NCI-H146 (cell line): Measurements from ENCODE around the gene ULK3.
A peak's percentile ranks its signal among the peaks of the same experiment; 100 is the strongest.
"Not testable (repeated sequence)": the region's sequence is repeated elsewhere in the genome, so short reads cannot be mapped to it uniquely, and the experiment has no call there.

Source experiments
- DNase-seq: peaks from one replicate; lab custom pipeline; 2025; lab: John Stamatoyannopoulos, UW

ULK3 gene, protein sequence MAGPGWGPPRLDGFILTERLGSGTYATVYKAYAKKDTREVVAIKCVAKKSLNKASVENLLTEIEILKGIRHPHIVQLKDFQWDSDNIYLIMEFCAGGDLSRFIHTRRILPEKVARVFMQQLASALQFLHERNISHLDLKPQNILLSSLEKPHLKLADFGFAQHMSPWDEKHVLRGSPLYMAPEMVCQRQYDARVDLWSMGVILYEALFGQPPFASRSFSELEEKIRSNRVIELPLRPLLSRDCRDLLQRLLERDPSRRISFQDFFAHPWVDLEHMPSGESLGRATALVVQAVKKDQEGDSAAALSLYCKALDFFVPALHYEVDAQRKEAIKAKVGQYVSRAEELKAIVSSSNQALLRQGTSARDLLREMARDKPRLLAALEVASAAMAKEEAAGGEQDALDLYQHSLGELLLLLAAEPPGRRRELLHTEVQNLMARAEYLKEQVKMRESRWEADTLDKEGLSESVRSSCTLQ

DNA sequence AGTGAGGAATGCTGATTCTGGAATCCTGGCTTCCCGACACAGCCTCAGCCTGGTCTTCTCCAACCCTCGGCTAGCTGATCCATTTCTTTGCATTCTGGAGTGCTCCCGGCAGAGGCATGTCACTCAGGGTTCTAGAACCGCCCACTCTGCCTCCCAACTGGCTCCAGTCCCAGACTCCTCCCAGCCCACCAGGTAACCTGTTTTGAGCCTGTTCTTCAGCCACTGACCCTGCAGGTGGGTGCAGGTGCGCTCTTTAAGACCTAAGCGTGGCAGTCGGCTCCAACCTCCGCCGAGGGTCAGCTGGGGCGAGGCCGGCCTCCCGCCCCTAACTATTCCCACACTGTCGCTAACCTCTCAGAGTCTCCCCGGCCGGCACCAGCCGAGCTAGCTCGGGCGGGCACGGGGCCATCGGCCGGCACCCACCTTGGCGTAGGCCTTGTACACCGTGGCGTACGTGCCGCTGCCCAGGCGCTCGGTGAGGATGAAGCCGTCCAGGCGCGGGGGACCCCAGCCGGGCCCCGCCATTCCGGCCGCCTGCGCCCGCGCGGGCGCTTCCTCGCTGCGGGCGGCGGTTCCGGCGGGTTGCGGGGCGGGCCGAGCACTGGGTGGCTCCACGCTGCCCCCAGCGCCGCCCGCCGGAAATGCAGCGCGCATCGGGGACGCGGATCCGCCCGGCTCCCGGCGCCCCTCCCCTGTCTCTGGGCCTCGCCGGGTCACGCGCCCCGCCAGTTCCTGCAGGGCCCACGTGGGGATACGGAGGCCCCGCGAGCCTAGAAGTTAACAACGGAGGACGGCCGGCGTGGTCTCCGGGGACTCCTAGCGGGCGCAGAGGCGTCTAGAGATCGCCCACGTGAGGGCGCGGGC is at the start of gene ULK3:
Gene ULK3 (minus strand): TSS at position 576 of the 864 bp plus-strand sequence. CDS start 51 bp downstream, at position 525.
- peak; percentile 93 for DNase-seq

DNA sequence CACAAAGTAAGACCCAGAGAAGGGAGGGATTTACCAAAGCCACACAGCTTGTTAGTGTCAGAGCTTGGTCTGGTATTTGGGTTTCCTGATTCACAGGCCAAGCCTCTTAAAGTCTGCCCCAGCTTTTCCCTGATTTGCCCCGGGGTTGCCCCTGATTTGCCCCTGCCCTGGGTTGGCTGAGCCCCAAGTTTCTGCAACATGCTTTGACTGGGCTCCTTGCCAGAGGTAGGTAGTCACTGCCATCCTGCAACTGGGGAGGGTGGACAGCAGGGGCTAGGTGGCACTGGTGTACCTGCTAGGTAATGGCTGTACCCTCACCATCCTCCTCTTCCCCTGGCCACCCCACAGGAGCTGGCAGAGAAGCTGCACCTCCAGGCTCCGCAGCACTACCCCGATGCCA is 49.4 kb upstream of the ULK3 start:
- DNase-seq, result no peak

DNA sequence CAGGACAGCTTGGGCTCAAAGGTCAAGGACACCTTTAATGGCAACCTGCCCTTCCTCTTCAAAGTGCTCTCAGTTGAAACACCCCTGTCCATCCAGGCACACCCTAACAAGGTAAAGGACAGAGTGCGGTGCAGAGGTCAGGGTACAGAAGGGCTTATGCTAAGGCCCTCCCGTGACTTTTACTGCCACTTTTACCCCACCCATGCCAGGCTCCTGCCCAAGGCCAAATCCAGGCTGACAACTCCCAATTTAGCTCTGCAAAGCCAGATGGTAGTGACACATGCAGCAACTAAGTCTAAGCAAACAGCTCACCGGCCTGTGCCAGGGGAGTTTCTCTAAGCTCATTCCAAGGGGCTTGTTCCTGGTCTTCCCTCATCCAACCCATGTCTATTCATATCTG is 48.5 kb upstream of the ULK3 start:
- no peak for DNase-seq

DNA sequence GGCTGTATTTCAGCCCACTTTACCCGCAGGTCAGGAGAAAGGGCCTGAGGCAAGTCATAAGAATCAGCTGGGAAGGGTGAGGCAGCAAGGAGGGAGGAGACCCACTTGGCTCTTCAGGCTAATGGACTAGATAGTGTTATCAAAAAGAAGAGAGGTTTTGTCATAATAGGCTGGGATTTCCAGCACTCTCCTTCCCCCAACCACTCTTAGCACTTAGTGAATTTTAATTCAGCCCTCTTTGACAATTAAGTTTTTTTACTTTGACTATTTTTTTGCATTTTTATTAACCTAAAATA is 47.7 kb upstream of the ULK3 start:
- no peak for DNase-seq

DNA sequence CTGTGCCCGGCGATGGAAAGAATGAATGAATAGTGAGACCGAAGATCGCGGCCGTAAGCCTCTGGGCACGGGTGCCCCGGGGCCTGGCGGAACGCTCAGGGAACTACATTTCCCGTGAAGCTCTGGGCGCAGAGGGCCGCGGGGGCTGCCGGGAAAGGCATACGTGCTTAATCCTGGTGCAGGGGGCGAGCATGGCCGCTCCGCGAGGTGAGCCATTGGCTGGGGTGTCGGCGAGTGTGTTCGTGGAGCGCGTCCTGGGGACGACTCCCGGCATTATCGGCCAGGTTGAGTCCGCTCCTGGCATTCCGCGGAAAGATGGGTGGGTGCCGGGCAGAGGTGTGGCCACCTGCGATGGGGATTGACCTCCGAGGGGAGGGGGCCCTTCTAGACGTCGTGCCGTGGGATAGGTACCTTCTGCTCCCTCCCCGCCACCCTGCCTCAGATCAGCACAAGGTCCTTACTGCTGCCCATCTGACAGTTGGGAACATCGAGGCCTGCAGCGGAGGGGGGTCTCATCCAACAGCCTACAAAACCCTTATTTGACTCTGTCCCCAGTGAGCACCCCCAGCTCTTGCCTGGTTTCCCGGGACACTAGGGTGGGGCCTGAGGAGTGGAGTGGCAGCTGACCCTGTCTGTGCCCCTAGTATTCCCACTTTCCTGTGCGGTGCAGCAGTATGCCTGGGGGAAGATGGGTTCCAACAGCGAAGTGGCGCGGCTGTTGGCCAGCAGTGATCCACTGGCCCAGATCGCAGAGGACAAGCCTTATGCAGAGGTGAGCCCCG is 47.1 kb upstream of the ULK3 start, which contains the start of gene MPI:
Gene MPI (plus strand): TSS at position 160 of the 782 bp plus-strand sequence. CDS start 32 bp downstream, at position 192.
- DNase-seq, result peak; percentile 76

DNA sequence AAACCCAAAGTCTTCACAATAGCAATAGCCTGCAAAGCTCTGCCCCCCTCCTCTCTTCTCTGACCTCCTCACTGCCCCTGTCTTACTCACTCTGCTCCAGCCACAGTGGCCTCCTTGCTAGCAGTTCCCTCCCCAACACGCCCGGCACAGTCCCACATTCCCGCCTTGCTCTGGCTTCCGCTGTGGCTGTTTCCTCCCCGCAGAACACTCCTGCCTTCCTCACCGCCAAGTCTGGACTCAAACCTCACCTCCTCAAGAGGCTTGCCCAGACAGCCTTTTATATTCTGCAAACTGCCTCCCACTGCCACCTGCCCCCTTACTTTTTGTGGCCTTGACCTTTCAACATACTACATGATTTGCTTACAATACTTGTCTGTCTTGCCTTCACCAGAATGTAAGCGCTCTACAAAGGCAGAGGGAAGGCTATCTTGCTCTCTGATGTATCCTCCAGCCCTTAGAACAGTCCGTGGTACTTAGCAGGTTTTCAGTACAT is 46.5 kb upstream of the ULK3 start:
- DNase-seq, result peak; percentile 22

DNA sequence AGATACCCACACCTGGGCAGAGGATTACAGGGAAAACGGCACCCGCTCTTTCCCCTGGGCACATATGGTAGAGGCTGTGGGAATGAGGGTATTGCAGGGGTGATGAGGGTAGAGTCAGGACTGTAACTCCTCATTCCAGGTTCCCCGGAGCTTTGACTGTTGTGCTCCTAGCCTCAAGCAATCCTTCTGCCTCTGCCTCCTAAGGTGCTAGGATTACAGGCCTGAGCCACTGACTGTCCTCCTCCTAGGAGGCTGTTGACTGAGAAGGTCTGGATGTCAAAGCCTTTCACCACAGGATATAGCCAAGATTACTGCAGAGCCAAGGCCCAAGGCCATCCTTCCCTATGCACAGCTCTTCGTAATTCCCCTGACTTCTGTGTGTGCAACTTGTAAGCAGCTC is 45.8 kb upstream of the ULK3 start:
- no peak for DNase-seq

DNA sequence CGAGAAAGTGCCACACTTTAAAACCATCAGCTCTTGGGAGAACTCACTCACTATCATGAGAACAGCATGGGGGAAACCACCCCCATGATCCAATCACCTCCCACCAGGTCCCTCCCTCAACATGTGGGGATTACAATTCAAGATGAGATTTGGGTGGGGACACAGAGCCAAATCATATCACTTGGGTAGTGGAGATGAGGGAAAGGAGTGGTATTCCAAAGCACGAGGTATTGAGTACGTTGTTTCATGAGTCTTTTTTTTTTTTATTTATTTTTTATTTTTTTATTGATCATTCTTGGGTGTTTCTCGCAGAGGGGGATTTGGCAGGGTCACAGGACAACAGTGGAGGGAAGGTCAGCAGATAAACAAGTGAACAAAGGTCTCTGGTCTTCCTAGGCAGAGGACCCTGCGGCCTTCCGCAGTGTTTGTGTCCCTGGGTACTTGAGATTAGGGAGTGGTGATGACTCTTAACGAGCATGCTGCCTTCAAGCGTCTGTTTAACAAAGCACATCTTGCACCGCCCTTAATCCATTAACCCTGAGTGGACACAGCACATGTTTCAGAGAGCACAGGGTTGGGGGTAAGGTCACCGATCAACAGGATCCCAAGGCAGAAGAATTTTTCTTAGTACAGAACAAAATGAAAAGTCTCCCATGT is 44.7 kb upstream of the ULK3 start:
- not testable (repeated sequence) for DNase-seq

DNA sequence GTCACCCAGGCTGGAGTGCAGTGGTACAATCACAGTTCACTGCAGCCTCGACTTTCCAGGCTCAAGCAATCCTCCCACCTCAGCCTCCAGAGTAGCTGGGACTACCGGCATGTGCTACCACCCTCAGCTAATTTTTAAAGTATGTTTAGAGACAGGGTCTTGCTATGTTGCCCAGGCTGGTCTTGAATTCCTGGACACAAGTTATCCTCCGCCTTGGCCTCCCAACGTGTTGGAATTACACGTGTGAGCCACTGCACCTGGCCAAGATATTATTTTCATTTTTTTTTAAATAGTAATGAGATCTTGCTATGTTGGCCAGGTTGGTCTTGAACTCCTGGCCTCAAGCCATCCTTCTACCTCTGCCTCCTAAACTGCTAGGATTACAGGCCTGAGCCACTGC is 42.5 kb upstream of the ULK3 start:
- no peak for DNase-seq

DNA sequence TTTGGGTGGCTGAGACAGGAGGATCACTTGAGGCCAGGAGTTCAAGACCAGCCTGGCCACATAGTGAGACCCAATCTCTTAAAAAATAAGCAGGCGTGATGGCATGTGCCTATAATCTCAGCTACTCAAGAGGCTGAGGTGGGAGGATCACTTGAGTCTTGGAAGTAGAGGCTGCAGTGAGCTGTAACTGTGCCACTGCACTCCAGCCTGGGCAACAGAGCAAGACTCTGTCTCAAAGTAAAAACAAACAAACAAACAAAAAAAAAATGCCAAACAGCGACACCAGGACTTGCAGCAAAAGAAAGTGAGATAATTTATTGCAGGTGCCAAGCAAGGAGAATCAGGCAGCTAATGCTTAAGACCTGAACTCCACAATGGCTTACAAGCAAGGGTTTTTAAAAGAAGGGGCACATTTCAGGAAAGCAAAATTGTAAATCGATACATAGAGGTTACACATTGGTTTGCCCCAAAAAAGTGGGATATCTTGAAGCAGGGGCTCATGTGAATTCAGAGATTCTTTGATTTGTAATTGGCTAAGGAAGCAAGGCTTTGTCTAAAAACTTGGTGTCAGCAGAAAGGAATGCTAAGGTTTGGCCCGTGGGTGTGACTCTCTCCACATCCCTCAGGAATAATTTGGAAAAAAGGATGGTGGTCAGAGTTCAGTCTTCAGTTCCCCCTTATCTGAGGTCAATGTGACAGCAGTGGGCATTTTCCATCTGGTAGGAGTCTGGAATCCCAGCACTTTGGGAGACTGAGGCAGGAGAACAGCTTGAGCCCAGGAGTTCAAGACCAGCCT is 41.7 kb upstream of the ULK3 start:
- DNase-seq, result no peak

DNA sequence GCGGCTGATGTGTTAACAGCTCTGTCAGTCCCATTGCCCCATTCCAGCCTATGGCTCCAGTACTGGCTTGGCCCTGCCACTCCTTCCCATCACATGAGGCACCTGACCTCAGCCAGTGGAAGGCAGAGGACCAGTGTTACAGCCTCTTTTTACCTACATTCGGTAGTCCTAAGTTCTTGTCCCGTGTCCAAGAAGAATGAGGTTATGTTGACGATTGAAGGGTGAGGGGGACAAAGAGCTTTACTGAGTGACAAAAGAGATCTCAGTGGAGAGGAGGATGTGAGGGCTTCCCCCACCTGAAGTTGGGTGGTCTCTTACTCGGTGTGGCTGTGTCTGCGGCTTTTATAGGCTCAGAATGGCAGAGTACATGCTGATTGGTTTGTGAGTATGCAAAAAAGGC is 39.6 kb upstream of the ULK3 start:
- no peak for DNase-seq

DNA sequence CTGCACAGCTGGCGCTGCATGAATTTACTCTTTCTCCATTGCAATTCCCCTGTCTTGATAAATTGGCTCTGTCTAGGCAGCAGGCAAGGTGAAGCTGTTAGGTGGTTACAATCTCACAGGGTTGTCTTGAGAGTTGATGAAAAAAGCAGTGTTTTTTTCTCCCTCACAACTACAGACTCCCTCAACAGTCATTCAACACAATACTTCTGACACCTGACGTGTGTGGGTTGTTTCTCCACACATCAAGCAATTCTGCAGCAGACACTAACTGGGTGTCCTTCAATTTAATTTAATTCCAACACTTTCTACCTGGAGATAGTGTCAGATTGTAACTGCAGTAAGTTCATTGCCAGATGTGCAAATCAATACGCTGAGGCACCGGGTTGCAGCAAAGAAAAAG is 35.3 kb upstream of the ULK3 start:
- no peak for DNase-seq

DNA sequence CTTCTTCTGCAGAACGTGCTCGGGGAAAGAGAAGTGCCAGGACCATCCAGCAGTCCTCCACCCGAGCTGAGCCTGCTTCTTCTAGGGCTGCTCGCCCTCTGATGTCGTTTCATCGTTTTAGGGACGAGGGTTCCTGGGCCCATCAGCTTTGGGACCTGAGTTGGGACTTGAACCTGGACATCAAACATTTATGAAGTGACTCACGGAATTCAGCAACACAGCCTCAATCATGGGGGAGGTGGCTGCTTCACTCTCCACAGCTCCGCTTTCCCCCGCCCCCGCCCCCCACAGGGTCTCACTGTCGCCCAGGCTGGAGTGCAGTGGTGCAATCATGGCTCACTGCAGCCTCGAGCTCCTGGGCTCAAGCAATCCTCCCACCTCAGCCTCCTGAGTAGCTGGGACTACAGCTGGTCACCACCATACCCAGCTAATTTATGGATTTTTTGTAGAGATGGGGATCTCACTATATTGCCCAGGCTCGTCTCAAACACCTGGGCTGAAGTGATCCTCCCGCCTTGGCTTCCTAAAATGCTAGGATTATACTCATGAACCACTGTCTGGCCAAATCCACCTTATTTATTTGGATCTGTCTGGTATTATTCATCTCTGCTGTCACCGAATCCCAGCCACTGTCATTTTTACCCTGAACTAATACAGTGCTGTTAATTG is 30.9 kb upstream of the ULK3 start:
- DNase-seq, result peak; percentile 31

DNA sequence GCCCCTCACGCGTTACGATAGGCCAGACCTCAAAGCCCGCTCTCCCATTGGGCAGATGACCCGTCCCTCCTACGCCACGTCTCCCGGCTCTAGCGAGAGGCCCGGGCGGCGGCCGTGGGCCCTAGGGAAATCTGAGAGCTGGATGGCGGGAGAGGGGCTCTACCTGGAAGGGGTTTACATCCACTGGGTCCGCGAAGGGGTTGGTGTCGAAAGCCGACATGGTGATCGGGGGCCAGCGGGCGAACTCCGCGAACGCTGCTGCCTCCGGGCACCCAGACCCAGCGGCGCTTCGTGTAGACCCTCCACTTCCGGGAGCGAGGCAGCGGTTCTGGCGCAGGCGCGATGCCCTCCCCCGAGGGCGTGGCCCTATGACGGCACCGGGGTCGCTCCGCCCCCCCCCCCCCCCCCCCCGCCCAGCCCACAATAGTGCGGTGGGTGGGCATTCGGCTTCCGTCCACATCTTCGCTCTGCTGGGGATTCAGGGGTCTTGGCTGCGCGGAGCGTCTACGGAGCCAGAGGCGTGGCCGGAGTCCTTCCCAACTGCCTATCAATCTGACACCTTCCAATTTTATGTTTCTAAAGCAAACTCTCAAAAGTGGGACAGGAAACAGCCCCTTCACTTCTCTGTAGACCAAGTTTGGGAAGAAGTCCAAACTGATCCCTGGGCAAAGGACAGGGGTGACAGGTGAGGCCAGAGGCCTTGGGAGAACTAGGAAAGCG is 30.2 kb upstream of the ULK3 start, which contains the start of gene SCAMP2:
Gene SCAMP2 (minus strand): TSS at position 330 of the 720 bp plus-strand sequence. CDS start 110 bp downstream, at position 220.
- DNase-seq, result peak; percentile 89

DNA sequence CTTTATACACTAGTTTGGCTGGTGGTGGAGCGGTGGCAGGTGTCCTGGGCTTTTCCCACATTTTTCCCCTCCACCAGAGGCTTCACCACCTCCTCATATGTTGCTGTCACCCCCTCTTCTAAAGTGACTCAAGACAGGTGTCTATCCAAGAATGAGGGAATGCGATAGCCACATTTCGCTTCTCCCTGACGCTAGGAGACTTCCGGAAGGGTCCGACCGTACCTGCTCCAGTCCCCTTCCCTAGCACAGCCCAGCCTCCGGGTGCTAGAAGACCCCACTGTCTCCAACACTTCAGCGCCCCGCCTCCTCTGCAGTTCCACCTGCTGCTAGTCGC is 29.7 kb upstream of the ULK3 start:
- DNase-seq, result no peak

DNA sequence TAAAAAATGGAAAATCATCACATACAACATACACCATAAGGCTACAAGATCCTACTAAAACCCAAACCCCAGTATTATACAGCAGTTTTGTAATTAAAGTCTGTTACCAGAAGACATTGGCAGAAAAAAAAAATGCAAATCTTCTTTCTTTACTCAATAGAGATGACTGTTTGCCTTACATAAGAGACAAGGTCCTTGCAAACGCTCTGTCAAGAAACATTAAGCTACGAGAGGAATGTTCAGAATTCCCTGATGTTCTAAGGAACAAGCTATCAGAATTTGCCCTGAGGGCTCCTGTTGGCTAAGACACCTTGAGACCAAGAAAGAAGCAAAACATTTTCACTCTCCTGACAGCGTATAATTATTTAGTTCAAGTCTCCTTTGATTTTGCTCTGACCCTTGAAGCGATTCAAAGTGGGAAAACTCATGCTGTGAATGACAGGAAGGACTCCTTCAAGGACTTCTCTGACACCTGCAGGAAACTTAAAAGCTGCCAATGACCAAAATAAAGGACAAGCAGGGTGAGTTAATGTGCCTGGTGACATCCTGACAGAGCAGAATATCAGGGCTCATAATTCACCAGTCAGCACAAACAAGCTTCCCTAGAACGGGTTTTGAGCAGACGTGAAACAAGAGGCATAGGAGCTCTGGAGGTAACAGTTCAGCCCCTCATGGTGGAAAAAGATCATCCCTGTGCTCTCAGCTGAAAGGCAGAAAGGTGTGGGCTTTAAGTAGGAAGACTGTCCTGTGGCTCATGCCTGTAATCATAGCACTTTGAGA is 27.7 kb upstream of the ULK3 start:
- DNase-seq, result no peak

DNA sequence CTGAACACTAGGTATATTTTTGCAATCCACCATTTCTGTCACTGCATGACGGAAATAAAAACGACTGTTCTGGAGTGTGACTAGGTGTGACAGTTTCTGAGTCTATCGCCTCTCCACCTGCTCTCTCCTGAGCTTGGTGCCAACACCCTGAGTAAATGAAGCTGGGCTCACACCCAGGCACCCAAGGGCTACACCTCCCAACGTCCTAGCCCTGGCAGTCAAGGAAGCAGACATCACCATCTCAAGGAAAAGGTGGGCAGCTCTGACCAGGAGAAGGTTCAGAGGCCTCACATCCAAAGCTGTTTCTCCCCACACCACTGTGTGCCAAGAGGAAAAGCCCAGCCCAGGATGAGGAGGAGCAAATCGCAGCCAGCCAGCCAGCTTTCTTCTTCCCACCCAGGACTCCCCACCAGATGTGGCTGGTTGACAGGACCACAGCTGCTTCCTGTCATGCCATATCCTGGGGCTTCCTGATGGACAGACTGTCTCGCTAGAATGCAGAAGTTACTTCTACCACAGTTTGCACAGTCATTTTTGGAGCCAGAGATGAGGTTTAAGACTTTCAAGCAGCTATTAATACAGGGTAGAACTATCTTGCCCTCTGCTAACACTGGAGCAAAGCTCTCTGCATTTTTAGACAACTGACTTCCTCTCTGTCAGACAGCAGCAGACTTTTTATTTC is 26.9 kb upstream of the ULK3 start:
- no peak for DNase-seq

DNA sequence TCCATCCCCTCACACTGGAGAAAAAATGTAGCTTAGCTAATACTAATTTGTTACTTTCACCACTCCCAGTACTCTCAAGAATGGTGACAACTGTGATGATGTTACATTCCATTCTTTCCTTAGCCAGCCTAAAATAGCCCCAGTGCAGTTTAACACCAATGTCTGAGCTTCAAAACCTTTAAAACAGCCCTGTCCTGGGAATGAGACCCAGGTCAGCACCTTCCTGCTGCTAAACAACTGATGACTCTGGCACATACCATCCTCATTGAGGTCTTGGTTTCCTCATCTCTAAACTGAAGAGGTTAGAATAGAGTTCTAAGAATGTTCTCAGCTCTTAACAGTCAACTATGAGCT is 26.4 kb upstream of the ULK3 start:
- DNase-seq, result no peak
